OCI-LY7 (cell line): Measurements from ENCODE around the gene CTNNA2.

Experiments
- CTCF ChIP-seq: fragments of 200-600 bp; sonication (generic); conservative IDR thresholded peaks from 2 replicates; pipeline ENCODE4 v1.5.1; 2014; ENCODE audit warnings: mild to moderate bottlenecking, antibody characterized with exemption, low read length, moderate library complexity, mixed read lengths
- EZH2phosphoT487 ChIP-seq: fragments of 200-600 bp; sonication (generic); IDR thresholded peaks from 2 replicates; pipeline ENCODE4 v1.6.1; 2018; ENCODE audit warnings: low read depth, borderline replicate concordance, mild to moderate bottlenecking, mixed run types, antibody characterized with exemption, low read length, moderate library complexity, mixed read lengths

- no peak for TF ChIP-seq CTCF
- TF ChIP-seq EZH2phosphoT487: no peak
Measured at GRCh38 chr2:79945653-79946445, 433.0 kb downstream of the CTNNA2 start.
